Liver (tissue), 9 donors: ENCODE measurements around the gene ANAPC5. TPM values are rescaled to one million over a fixed set of nuclear protein-coding genes. Genes with fewer than 3 reads are reported as not detected.

Experiments
- DNase-seq: peaks from one replicate; pipeline ENCODE4 v3.0.0-alpha.2; 2017; ENCODE audit warnings: low spot score
- H3K27ac ChIP-seq, 2 donors: one replicate each; pipeline ENCODE4 v1.7.0; 2013; ENCODE audit warnings: inconsistent platforms in 2 of 2, low read length in 2 of 2, control low read depth in 1 of 2, low read depth in 1 of 2, mild to moderate bottlenecking in 1 of 2
- H3K27me3 ChIP-seq, 4 donors: one replicate each; pipeline versions ENCODE4 v1.6.1 to v1.7.0; 2013; ENCODE audit warnings: low read length in 3 of 4, inconsistent platforms in 1 of 4, mild to moderate bottlenecking in 1 of 4, moderate library complexity in 1 of 4; ENCODE audit not compliant: control insufficient read depth in 4 of 4, insufficient read depth in 4 of 4
- H3K36me3 ChIP-seq, 4 donors: one replicate each; pipeline versions ENCODE4 v1.6.1 to v1.7.0; 2013; ENCODE audit warnings: low read length in 3 of 4, mild to moderate bottlenecking in 3 of 4, low read depth in 1 of 4, moderate library complexity in 1 of 4; ENCODE audit not compliant: control insufficient read depth in 4 of 4, insufficient read depth in 3 of 4
- H3K4me1 ChIP-seq, 4 donors: one replicate each; pipeline versions ENCODE4 v1.6.1 to v1.7.0; 2013; ENCODE audit warnings: low read length in 3 of 4, mild to moderate bottlenecking in 3 of 4, moderate library complexity in 1 of 4; ENCODE audit not compliant: control insufficient read depth in 4 of 4, insufficient read depth in 4 of 4
- H3K4me3 ChIP-seq, 3 donors: one replicate each; pipeline versions ENCODE4 v1.6.1 to v1.7.0; 2013; ENCODE audit warnings: low read length in 3 of 3, control low read depth in 1 of 3, low read depth in 1 of 3, mild to moderate bottlenecking in 1 of 3
- H3K9ac ChIP-seq, 2 donors: one replicate each; pipeline ENCODE4 v1.7.0; 2013; ENCODE audit warnings: low read length in 2 of 2, mild to moderate bottlenecking in 2 of 2, moderate library complexity in 2 of 2, control low read depth in 1 of 2, low read depth in 1 of 2
- H3K9me3 ChIP-seq, 4 donors: one replicate each; pipeline versions ENCODE4 v1.6.1 to v1.7.0; 2013; ENCODE audit warnings: low read length in 3 of 4; ENCODE audit not compliant: control insufficient read depth in 4 of 4
- EGR1 ChIP-seq, 2 donors: IDR thresholded peaks; 2 replicates each; pipeline ENCODE4 v1.6.1; 2016 to 2018; ENCODE audit warnings: antibody characterized with exemption in 2 of 2, low read depth in 2 of 2
- GABPA ChIP-seq, 2 donors: IDR thresholded peaks in 1 of 2; conservative IDR thresholded peaks in 1 of 2; 2 replicates each; pipeline ENCODE4 v1.6.1; 2016; ENCODE audit warnings: antibody characterized with exemption in 2 of 2, mild to moderate bottlenecking in 1 of 2, moderate library complexity in 1 of 2
- HNF4G ChIP-seq: IDR thresholded peaks from 2 replicates; pipeline ENCODE4 v1.6.1; 2016; ENCODE audit warnings: antibody characterized with exemption
- NR2F2 ChIP-seq: IDR thresholded peaks from 2 replicates; pipeline ENCODE4 v1.6.1; 2016; ENCODE audit warnings: antibody characterized with exemption
- RXRA ChIP-seq, 2 donors: IDR thresholded peaks; 2 replicates each; pipeline ENCODE4 v1.6.1; 2017 to 2018; ENCODE audit warnings: antibody characterized with exemption in 2 of 2, mild to moderate bottlenecking in 1 of 2
- SP1 ChIP-seq: IDR thresholded peaks from 2 replicates; pipeline ENCODE4 v1.6.1; 2018; ENCODE audit warnings: antibody characterized with exemption, mild to moderate bottlenecking
- TAF1 ChIP-seq: conservative IDR thresholded peaks from 2 replicates; pipeline ENCODE4 v1.6.1; 2016; ENCODE audit warnings: antibody characterized with exemption, mild to moderate bottlenecking
- WGBS: extraction: QIAGEN DNeasy Blood & Tissue Kit; methylation state at CpG from one replicate; pipeline ENCODE4 v1.1.7; 2013; 5-methylcytosine and 5-hydroxymethylcytosine counted together
- polyA plus RNA-seq, 2 donors: library from polyadenylated mRNA; stranded (reverse) in 1 of 2; unstranded in 1 of 2; fragments of 200-250 nt in 1 of 2; fragments of >200 nt in 1 of 2; fragmentation: Nextera tagmentation in 1 of 2; extraction: Ambion mirVana in 1 of 2; gene quantifications; one replicate each; pipeline versions ENCODE4 v1.2.1 to v1.2.3, GENCODE V29; 2013 to 2015
- total RNA-seq, 2 donors: library from RNA; depleted of rRNA; stranded (reverse); fragments of >200 nt; gene quantifications; one replicate each; pipeline ENCODE4 v1.2.3, GENCODE V29; 2014
- TF ChIP-seq, protein P1 (sequence below): fragments of 150-350 bp; IDR thresholded peaks from 2 replicates; pipeline ENCODE4 v1.5.1; 2017; ENCODE audit warnings: improper control_type of control experiment, low read depth, low read length; ENCODE audit not compliant: missing input control
- TF ChIP-seq, protein P2 (sequence below): IDR thresholded peaks from 2 replicates; pipeline ENCODE4 v1.6.1; 2016; ENCODE audit warnings: antibody characterized with exemption
- TF ChIP-seq, protein P3 (sequence below): IDR thresholded peaks from 2 replicates; pipeline ENCODE4 v1.6.1; 2016; ENCODE audit warnings: antibody characterized with exemption, mild to moderate bottlenecking
- donor health status: healthy.
- donor health status: healthy.
- donor health status: healthy.
- donor health status: healthy.
- donor health status: healthy.

ANAPC5 gene
- total and polyA plus RNA-seq, 4 donors, result 44.1 to 111 (median 62.2) TPM

GRCh38 chr12:121263206-121263935 lies 88.8 kb downstream of the ANAPC5 start:
- H3K36me3 ChIP-seq, result peaks cover 7 to 69% (median 39%) of the 10 kb centered on the region in 4 donors
- no peaks in the 10 kb centered on the region for H3K9me3 ChIP-seq
- no peak overlapping the region for H3K9ac ChIP-seq
- TF ChIP-seq, protein P1, sequence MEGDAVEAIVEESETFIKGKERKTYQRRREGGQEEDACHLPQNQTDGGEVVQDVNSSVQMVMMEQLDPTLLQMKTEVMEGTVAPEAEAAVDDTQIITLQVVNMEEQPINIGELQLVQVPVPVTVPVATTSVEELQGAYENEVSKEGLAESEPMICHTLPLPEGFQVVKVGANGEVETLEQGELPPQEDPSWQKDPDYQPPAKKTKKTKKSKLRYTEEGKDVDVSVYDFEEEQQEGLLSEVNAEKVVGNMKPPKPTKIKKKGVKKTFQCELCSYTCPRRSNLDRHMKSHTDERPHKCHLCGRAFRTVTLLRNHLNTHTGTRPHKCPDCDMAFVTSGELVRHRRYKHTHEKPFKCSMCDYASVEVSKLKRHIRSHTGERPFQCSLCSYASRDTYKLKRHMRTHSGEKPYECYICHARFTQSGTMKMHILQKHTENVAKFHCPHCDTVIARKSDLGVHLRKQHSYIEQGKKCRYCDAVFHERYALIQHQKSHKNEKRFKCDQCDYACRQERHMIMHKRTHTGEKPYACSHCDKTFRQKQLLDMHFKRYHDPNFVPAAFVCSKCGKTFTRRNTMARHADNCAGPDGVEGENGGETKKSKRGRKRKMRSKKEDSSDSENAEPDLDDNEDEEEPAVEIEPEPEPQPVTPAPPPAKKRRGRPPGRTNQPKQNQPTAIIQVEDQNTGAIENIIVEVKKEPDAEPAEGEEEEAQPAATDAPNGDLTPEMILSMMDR, result no peak
- TF ChIP-seq SP1 (no peak), EGR1 (IDR thresholded peaks at IDR 0.05; ENCODE audit: low read depth in 2 of 2) (no peak), HNF4G (no peak), TAF1 (no peak)
- H3K27ac ChIP-seq, result no peak overlapping the region
- no peak for DNase-seq
- 95% methylated on average over 10 of the region's 10 CpGs for whole genome bisulfite sequencing
- no peak overlapping the region for H3K4me3 ChIP-seq
- H3K27me3 ChIP-seq, result no peaks in the 10 kb centered on the region
- H3K4me1 ChIP-seq, result no peaks in the 10 kb centered on the region

- Histone ChIP-seq H3K9me3 (no peaks in the 10 kb centered on the region), H3K4me3 (no peak overlapping the region), H3K36me3 (peaks cover 7 to 70% (median 39%) of the 10 kb centered on the region in 4 donors), H3K4me1 (no peaks in the 10 kb centered on the region), H3K27ac (no peak overlapping the region), H3K9ac (no peak overlapping the region), H3K27me3 (no peaks in the 10 kb centered on the region)
- TF ChIP-seq, protein P2, sequence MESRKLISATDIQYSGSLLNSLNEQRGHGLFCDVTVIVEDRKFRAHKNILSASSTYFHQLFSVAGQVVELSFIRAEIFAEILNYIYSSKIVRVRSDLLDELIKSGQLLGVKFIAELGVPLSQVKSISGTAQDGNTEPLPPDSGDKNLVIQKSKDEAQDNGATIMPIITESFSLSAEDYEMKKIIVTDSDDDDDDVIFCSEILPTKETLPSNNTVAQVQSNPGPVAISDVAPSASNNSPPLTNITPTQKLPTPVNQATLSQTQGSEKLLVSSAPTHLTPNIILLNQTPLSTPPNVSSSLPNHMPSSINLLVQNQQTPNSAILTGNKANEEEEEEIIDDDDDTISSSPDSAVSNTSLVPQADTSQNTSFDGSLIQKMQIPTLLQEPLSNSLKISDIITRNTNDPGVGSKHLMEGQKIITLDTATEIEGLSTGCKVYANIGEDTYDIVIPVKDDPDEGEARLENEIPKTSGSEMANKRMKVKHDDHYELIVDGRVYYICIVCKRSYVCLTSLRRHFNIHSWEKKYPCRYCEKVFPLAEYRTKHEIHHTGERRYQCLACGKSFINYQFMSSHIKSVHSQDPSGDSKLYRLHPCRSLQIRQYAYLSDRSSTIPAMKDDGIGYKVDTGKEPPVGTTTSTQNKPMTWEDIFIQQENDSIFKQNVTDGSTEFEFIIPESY, result no peak
- TF ChIP-seq, protein P3, sequence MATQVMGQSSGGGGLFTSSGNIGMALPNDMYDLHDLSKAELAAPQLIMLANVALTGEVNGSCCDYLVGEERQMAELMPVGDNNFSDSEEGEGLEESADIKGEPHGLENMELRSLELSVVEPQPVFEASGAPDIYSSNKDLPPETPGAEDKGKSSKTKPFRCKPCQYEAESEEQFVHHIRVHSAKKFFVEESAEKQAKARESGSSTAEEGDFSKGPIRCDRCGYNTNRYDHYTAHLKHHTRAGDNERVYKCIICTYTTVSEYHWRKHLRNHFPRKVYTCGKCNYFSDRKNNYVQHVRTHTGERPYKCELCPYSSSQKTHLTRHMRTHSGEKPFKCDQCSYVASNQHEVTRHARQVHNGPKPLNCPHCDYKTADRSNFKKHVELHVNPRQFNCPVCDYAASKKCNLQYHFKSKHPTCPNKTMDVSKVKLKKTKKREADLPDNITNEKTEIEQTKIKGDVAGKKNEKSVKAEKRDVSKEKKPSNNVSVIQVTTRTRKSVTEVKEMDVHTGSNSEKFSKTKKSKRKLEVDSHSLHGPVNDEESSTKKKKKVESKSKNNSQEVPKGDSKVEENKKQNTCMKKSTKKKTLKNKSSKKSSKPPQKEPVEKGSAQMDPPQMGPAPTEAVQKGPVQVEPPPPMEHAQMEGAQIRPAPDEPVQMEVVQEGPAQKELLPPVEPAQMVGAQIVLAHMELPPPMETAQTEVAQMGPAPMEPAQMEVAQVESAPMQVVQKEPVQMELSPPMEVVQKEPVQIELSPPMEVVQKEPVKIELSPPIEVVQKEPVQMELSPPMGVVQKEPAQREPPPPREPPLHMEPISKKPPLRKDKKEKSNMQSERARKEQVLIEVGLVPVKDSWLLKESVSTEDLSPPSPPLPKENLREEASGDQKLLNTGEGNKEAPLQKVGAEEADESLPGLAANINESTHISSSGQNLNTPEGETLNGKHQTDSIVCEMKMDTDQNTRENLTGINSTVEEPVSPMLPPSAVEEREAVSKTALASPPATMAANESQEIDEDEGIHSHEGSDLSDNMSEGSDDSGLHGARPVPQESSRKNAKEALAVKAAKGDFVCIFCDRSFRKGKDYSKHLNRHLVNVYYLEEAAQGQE, result no peak
- TF ChIP-seq TAF1 (no peak), RXRA (IDR thresholded peaks at IDR 0.05) (no peak), NR2F2 (no peak), SP1 (no peak), GABPA (IDR thresholded peaks at IDR 0.05 in 1 of 2, conservative IDR thresholded peaks at IDR 0.05 in 1 of 2) (no peak)
- TF ChIP-seq, protein P1, result no peak
- DNase-seq, result no peak
- WGBS, result 94% methylated on average over 6 of the region's 6 CpGs
These were observed 90.8 kb downstream of the ANAPC5 start for GRCh38 chr12:121261398-121261797.
